Neural progenitor cell (in vitro differentiated cells): ENCODE results near the gene CBLB. TPM values are rescaled to one million over a fixed set of nuclear protein-coding genes. Genes with fewer than 3 reads are reported as not detected.

Source experiments
- DNase-seq: peaks from one replicate; pipeline ENCODE4 v3.0.0-alpha.2; 2016; ENCODE audit warnings: low spot score
- H2AFZ ChIP-seq: fragments of 200-600 bp; sonication (generic); replicated peaks from 2 replicates; pipeline ENCODE4 v1.6.1; 2016; ENCODE audit warnings: antibody characterized with exemption
- H3F3A ChIP-seq: fragments of 200-600 bp; sonication (generic); 2 replicates; pipeline ENCODE4 v1.6.1; 2016; ENCODE audit warnings: antibody characterized with exemption, low read depth
- H3K27ac ChIP-seq: fragments of 200-600 bp; sonication (generic); 2 replicates; pipeline ENCODE4 v1.5.1; 2016; ENCODE audit warnings: mild to moderate bottlenecking
- H3K27me3 ChIP-seq: fragments of 200-600 bp; sonication (generic); 2 replicates; pipeline ENCODE4 v1.6.1; 2016; ENCODE audit warnings: mild to moderate bottlenecking, moderate library complexity
- H3K36me3 ChIP-seq: fragments of 200-600 bp; sonication (generic); 2 replicates; pipeline ENCODE4 v1.5.1; 2016
- H3K4me1 ChIP-seq: fragments of 200-600 bp; sonication (generic); 2 replicates; pipeline ENCODE4 v1.6.1; 2016; ENCODE audit warnings: mixed run types
- H3K4me2 ChIP-seq: fragments of 200-600 bp; sonication (generic); 2 replicates; pipeline ENCODE4 v1.6.1; 2016
- H3K4me3 ChIP-seq: fragments of 200-600 bp; sonication (generic); 2 replicates; pipeline ENCODE4 v1.5.1; 2016
- H3K79me2 ChIP-seq: fragments of 200-600 bp; sonication (generic); 2 replicates; pipeline ENCODE4 v1.6.1; 2016; ENCODE audit warnings: low read depth
- H3K9ac ChIP-seq: fragments of 200-600 bp; sonication (generic); 2 replicates; pipeline ENCODE4 v1.6.1; 2016
- H3K9me3 ChIP-seq: fragments of 200-600 bp; sonication (generic); 2 replicates; pipeline ENCODE4 v1.5.1; 2016; ENCODE audit warnings: low read depth
- H4K20me1 ChIP-seq: fragments of 200-600 bp; sonication (generic); 2 replicates; pipeline ENCODE4 v1.6.1; 2016; ENCODE audit warnings: low read depth
- H3K27ac Mint-ChIP-seq: 3 replicates; pipeline ENCODE4 v1.8.0; 2021; ENCODE audit warnings: mixed read lengths
- H3K27me3 Mint-ChIP-seq: 2 replicates; pipeline ENCODE4 v1.8.0; 2022; ENCODE audit warnings: low read depth, mild to moderate bottlenecking, inconsistent platforms, moderate library complexity, mixed read lengths; ENCODE audit not compliant: insufficient read depth
- H3K36me3 Mint-ChIP-seq: 3 replicates; pipeline ENCODE4 v1.8.0; 2021; ENCODE audit warnings: mixed read lengths
- H3K4me1 Mint-ChIP-seq: 3 replicates; pipeline ENCODE4 v1.8.0; 2021; ENCODE audit warnings: mixed read lengths
- H3K4me3 Mint-ChIP-seq: 3 replicates; pipeline ENCODE4 v1.8.0; 2021; ENCODE audit warnings: mild to moderate bottlenecking, moderate library complexity, mixed read lengths
- H3K9me3 Mint-ChIP-seq: 3 replicates; pipeline ENCODE4 v1.8.0; 2020; ENCODE audit warnings: mixed read lengths
- EZH2 ChIP-seq: fragments of 200-600 bp; sonication (generic); IDR thresholded peaks from 2 replicates; pipeline ENCODE4 v1.6.1; 2017; ENCODE audit warnings: antibody characterized with exemption, mild to moderate bottlenecking, moderate library complexity
- EZH2phosphoT487 ChIP-seq: fragments of 200-600 bp; sonication (generic); IDR thresholded peaks from 2 replicates; pipeline ENCODE4 v1.6.1; 2017; ENCODE audit warnings: antibody characterized with exemption
- total RNA-seq: library from RNA; depleted of rRNA; stranded (reverse); fragments of >200 nt; gene quantifications from 2 replicates; pipeline ENCODE4 v1.2.3, GENCODE V29; 2015; ENCODE audit warnings: low replicate concordance
- TF ChIP-seq, protein P1 (sequence below): fragments of 200-600 bp; sonication (generic); IDR thresholded peaks from 2 replicates; pipeline ENCODE4 v1.5.1; 2017; ENCODE audit warnings: antibody characterized with exemption, mild to moderate bottlenecking

CBLB gene
- total RNA-seq, 1 donor from 2014 or later: 105 TPM

DNA sequence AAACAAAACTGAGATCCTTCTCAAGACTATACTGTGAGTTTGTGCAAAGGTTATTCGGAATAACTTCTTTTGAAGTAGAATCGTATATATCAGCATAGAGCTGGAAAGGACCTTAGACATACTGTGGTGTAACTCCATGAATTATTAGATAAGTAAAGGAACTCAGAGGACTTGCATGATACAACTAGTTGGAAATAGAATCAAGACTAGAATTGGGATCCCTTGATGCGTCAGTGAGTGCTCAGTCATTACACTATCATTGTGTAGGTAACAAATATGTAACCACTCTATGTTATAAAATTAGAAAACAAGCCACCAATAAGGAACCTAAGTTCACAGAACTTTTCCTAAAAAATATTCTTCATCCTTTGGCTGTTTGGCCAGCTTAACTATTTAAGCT, 61.1 kb downstream of the CBLB start:
- Mint-ChIP-seq H3K27ac (no peak overlapping the region), H3K4me3 (no peak overlapping the region), H3K9me3 (no peaks in the 10 kb centered on the region), H3K4me1 (peaks cover 14% of the 10 kb centered on the region), H3K36me3 (peaks cover 4% of the 10 kb centered on the region), H3K27me3 (no peaks in the 10 kb centered on the region)
- peaks cover 14% of the 10 kb centered on the region for H4K20me1 ChIP-seq
- H3K9ac ChIP-seq: no peak overlapping the region
- no peaks in the 10 kb centered on the region for H3K4me1 ChIP-seq
- H2AFZ ChIP-seq: no peak overlapping the region
- H3F3A ChIP-seq: no peaks in the 10 kb centered on the region
- no peak for TF ChIP-seq EZH2phosphoT487
- TF ChIP-seq, protein P1, sequence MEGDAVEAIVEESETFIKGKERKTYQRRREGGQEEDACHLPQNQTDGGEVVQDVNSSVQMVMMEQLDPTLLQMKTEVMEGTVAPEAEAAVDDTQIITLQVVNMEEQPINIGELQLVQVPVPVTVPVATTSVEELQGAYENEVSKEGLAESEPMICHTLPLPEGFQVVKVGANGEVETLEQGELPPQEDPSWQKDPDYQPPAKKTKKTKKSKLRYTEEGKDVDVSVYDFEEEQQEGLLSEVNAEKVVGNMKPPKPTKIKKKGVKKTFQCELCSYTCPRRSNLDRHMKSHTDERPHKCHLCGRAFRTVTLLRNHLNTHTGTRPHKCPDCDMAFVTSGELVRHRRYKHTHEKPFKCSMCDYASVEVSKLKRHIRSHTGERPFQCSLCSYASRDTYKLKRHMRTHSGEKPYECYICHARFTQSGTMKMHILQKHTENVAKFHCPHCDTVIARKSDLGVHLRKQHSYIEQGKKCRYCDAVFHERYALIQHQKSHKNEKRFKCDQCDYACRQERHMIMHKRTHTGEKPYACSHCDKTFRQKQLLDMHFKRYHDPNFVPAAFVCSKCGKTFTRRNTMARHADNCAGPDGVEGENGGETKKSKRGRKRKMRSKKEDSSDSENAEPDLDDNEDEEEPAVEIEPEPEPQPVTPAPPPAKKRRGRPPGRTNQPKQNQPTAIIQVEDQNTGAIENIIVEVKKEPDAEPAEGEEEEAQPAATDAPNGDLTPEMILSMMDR: no peak
- no peak for TF ChIP-seq EZH2
- peaks cover 73% of the 10 kb centered on the region for H3K79me2 ChIP-seq
- H3K4me2 ChIP-seq: no peak overlapping the region
- no peak for DNase-seq
- H3K4me3 ChIP-seq: no peak overlapping the region
- H3K36me3 ChIP-seq: no peaks in the 10 kb centered on the region
- H3K27ac ChIP-seq: no peak overlapping the region
- no peaks in the 10 kb centered on the region for H3K9me3 ChIP-seq
- no peaks in the 10 kb centered on the region for H3K27me3 ChIP-seq

DNA sequence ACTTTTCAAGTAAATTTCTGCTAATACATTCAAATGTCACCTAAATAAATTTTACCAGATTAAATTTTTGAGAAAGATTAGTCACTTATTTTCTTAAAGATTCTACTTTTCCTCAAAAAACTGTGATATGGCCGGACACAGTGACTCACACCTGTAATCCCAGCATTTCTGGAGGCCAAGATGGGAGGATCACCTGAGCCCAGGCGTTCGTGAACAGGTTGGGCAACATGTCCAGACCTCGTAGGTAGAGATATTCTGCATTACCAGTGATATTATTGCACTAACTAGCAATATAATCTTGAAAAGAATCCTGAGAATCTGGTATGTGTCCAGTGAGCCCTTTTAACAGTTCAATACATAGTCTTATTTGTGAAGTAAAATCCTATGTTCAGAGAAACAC, 61.7 kb downstream of the CBLB start:
- Histone ChIP-seq H3K9me3 (no peaks in the 10 kb centered on the region), H3F3A (no peaks in the 10 kb centered on the region), H3K4me2 (no peak overlapping the region), H3K4me1 (peaks cover 4% of the 10 kb centered on the region), H3K27ac (no peak overlapping the region), H3K36me3 (no peaks in the 10 kb centered on the region), H3K27me3 (no peaks in the 10 kb centered on the region), H3K9ac (no peak overlapping the region), H4K20me1 (peaks cover 12% of the 10 kb centered on the region), H3K4me3 (no peak overlapping the region), H3K79me2 (peaks cover 77% of the 10 kb centered on the region), H2AFZ (no peak overlapping the region)
- Mint-ChIP-seq H3K4me3 (no peak overlapping the region), H3K9me3 (no peaks in the 10 kb centered on the region), H3K4me1 (peaks cover 14% of the 10 kb centered on the region), H3K36me3 (peaks cover 4% of the 10 kb centered on the region), H3K27me3 (no peaks in the 10 kb centered on the region), H3K27ac (no peak overlapping the region)
- no peak for DNase-seq
- TF ChIP-seq EZH2phosphoT487 (no peak), EZH2 (no peak)
- TF ChIP-seq, protein P1: no peak

DNA sequence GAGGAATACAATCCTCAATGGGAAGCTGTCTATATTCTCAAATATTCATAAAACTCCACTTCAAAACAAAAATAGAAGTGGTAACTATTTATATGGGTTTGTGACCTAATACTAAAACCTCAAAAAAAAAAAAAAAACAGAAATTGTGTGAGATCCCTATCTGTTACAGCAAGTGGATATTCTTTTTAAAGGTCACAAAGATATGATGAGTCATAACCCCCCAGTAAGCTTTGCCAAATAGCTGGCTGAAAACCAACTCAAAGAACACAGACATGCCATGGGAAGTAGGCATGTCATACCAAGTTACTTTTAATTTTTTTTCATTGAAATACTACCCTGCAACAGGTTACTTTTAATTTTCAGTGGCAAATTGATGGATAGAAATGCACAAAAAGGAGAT, 62.5 kb downstream of the CBLB start:
- H3K4me3 Mint-ChIP-seq: no peak overlapping the region
- no peak overlapping the region for H3K27ac ChIP-seq

DNA sequence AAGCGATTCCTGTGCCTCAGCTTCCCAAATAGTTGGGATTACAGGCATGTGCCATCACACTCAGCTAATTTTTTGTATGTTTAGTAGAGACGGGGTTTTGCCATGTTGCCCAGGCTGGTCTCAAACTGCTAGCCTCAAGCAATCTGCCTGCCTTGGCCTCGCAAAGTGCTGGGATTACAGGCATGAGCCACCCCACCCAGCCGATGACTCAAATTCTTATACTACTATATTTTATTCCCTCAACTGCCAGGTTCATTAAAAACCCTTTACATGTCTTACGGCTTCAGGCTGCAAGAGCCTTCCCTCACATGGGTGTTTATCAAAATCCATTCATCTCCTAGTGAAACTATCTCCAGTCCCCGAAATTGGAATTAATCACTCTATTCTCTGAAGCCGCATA, 63.4 kb downstream of the CBLB start:
- no peaks in the 10 kb centered on the region for H3K36me3 ChIP-seq
- no peaks in the 10 kb centered on the region for H3F3A ChIP-seq
- H3K27me3 Mint-ChIP-seq: no peaks in the 10 kb centered on the region
- peaks cover 7% of the 10 kb centered on the region for H4K20me1 ChIP-seq
- DNase-seq: no peak
- H3K4me1 ChIP-seq: peaks cover 14% of the 10 kb centered on the region
- TF ChIP-seq, protein P1: no peak
- no peak for TF ChIP-seq EZH2phosphoT487
- TF ChIP-seq EZH2: no peak
- no peaks in the 10 kb centered on the region for H3K9me3 ChIP-seq
- no peak overlapping the region for H3K4me2 ChIP-seq
- no peak overlapping the region for H2AFZ ChIP-seq
- no peak overlapping the region for H3K4me3 Mint-ChIP-seq
- no peak overlapping the region for H3K4me3 ChIP-seq
- no peaks in the 10 kb centered on the region for H3K27me3 ChIP-seq
- H3K36me3 Mint-ChIP-seq: peaks cover 4% of the 10 kb centered on the region
- H3K79me2 ChIP-seq: peaks cover 81% of the 10 kb centered on the region
- no peaks in the 10 kb centered on the region for H3K9me3 Mint-ChIP-seq
- no peak overlapping the region for H3K27ac ChIP-seq
- peaks cover 14% of the 10 kb centered on the region for H3K4me1 Mint-ChIP-seq
- H3K27ac Mint-ChIP-seq: no peak overlapping the region
- no peak overlapping the region for H3K9ac ChIP-seq

More for the DNA sequence above, 62.5 kb downstream of the CBLB start:
- Histone ChIP-seq H3K79me2 (peaks cover 79% of the 10 kb centered on the region), H3K4me2 (no peak overlapping the region), H4K20me1 (peaks cover 7% of the 10 kb centered on the region), H3F3A (no peaks in the 10 kb centered on the region), H3K27me3 (no peaks in the 10 kb centered on the region), H3K36me3 (no peaks in the 10 kb centered on the region), H2AFZ (no peak overlapping the region), H3K4me3 (no peak overlapping the region), H3K9ac (no peak overlapping the region), H3K9me3 (no peaks in the 10 kb centered on the region), H3K4me1 (peaks cover 10% of the 10 kb centered on the region)
- H3K9me3 Mint-ChIP-seq: no peaks in the 10 kb centered on the region
- H3K27ac Mint-ChIP-seq: no peak overlapping the region
- no peaks in the 10 kb centered on the region for H3K27me3 Mint-ChIP-seq
- peaks cover 4% of the 10 kb centered on the region for H3K36me3 Mint-ChIP-seq
- H3K4me1 Mint-ChIP-seq: peaks cover 16% of the 10 kb centered on the region
- TF ChIP-seq EZH2 (no peak), EZH2phosphoT487 (no peak)
- DNase-seq: no peak
